ENCODE data around the gene HOXA4. TPM values are rescaled to one million over a fixed set of nuclear protein-coding genes. Genes with fewer than 3 reads are reported as not detected.

The HOXA4 gene
- total RNA-seq, 8 experiments from 2014 or later: 1.1 to 31.6 (median 15.0) TPM

Other genes starting within 250 kb of the HOXA4 start
- 10 to 100 TPM in 5 of 8 experiments, 1 to 10 TPM in 3; 2.7 to 44.5 (median 14.4) TPM for gene HOXA1, start 34.8 kb downstream of the HOXA4 start, total RNA-seq
- 10 to 100 TPM in 4 of 8 experiments, 1 to 10 TPM in 3, under 1 TPM in 1; 0.31 to 23.0 (median 10.9) TPM for gene HOXA2, start 28.1 kb downstream of the HOXA4 start, total RNA-seq
- 100 to 1,000 TPM in 2 of 8 experiments, 10 to 100 TPM in 5, 1 to 10 TPM in 1; 10.0 to 121 (median 73.0) TPM for gene HOXA5, start 12.9 kb upstream of the HOXA4 start, total RNA-seq
- 10 to 100 TPM in 6 of 8 experiments, 1 to 10 TPM in 2; 4.4 to 52.8 (median 23.7) TPM for gene HOXA6, start 17.0 kb upstream of the HOXA4 start, total RNA-seq
- 10 to 100 TPM in 6 of 8 experiments, 1 to 10 TPM in 2; 1.4 to 38.6 (median 18.7) TPM for gene HOXA3, start 21.8 kb upstream of the HOXA4 start, total RNA-seq
- 10 to 100 TPM in 5 of 8 experiments, 1 to 10 TPM in 3; 4.2 to 20.0 (median 12.2) TPM for gene HOXA7, start 25.9 kb upstream of the HOXA4 start, total RNA-seq
- gene HOXA9, start 34.8 kb upstream of the HOXA4 start, total RNA-seq: 10 to 100 TPM in 3 of 8 experiments, 1 to 10 TPM in 5; 1.3 to 95.2 (median 2.5) TPM
- 10 to 100 TPM in 3 of 8 experiments, 1 to 10 TPM in 2, under 1 TPM in 2, not detected in 1; 0.05 to 57.7 (median 2.6) TPM for gene HOXA10, start 43.6 kb upstream of the HOXA4 start, total RNA-seq
- 1 to 10 TPM in 3 of 8 experiments, under 1 TPM in 4, not detected in 1; 0.05 to 5.7 (median 0.43) TPM for gene HOXA11, start 54.5 kb upstream of the HOXA4 start, total RNA-seq
- 1 to 10 TPM in 1 of 8 experiments, under 1 TPM in 4, not detected in 3; 0.09 to 2.4 (median 0.18) TPM for gene HOXA13, start 69.3 kb upstream of the HOXA4 start, total RNA-seq
- gene EVX1, start 112.0 kb upstream of the HOXA4 start, total RNA-seq: under 1 TPM in 6 of 8 experiments, not detected in 2; 0.05 to 0.85 (median 0.21) TPM